Measurements from ENCODE around the gene TNNT2. TPM values are rescaled to one million over a fixed set of nuclear protein-coding genes. Genes with fewer than 3 reads are reported as not detected.
A peak's percentile ranks its signal among the peaks of the same experiment; 100 is the strongest.

Gene TNNT2
- total RNA-seq, 2 donors from 2014 or later = 2.4 to 4.2 TPM

DNA sequence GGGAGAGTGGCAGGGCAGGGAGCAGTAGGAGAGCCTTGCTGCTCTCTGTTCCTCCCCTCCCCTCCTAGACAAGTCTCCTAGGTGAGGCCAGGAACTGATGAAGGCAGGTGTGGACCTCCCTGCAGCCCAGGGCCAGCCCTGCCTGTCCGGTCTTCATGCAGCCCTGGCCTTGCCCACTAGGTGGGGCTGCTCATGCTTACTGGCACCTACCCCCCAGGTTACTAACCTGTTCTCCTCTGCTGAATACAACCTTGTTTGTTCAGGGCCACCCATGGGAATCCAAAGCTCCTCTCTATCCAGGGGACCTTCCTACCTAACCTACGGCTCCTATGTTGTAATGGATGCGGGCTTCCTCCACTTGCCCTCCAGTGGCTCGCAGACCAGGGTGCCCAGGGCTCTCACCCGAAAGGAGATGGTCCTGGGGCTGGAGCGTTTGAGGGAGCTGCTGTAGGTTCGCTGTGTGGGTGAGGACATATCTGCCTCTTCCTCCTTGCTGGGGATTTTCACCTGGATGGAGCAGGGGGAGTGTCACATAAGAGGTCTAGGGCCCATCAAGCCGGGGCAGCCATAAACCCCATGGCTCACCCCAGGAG is 7.9 kb upstream of the TNNT2 start:
- H3K27me3 ChIP-seq = no peaks in the 10 kb centered on the region
- H3K9ac ChIP-seq (ENCODE audit: low read depth in 2 of 2, low read length in 2 of 2) = no peak overlapping the region
- no peaks in the 10 kb centered on the region for H3K9me3 ChIP-seq
- DNase-seq = peak; percentile 74
- intact Hi-C loops (cut with DNase I) = no loop called here
- no peaks in the 10 kb centered on the region for H3K4me1 ChIP-seq
- H3K4me3 ChIP-seq = no peak overlapping the region
- no peaks in the 10 kb centered on the region for H3K36me3 ChIP-seq
- no peak overlapping the region for H3K27ac ChIP-seq
- TF ChIP-seq, protein P1, sequence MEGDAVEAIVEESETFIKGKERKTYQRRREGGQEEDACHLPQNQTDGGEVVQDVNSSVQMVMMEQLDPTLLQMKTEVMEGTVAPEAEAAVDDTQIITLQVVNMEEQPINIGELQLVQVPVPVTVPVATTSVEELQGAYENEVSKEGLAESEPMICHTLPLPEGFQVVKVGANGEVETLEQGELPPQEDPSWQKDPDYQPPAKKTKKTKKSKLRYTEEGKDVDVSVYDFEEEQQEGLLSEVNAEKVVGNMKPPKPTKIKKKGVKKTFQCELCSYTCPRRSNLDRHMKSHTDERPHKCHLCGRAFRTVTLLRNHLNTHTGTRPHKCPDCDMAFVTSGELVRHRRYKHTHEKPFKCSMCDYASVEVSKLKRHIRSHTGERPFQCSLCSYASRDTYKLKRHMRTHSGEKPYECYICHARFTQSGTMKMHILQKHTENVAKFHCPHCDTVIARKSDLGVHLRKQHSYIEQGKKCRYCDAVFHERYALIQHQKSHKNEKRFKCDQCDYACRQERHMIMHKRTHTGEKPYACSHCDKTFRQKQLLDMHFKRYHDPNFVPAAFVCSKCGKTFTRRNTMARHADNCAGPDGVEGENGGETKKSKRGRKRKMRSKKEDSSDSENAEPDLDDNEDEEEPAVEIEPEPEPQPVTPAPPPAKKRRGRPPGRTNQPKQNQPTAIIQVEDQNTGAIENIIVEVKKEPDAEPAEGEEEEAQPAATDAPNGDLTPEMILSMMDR (IDR thresholded peaks at IDR 0.05) = peak; percentile 86

DNA sequence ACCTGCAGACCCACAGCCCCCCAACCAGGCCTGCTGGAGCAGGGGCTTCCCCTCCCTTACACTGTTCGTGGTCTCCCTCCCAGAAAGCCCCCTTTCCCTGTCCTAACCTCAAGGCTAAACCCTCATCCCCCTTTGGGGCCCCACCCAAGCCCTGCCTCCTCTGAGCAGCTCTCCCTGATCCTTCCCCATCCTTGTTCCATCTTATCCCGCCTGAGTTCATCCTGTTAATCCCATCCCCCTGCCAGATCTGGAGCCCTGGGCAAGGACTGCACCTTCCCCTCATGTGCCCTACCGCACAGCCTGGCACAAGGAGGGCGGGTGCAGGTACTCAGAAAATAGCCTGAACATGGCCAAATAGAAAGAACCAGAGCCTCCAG is 6.9 kb upstream of the TNNT2 start:
- no peaks in the 10 kb centered on the region for H3K9me3 ChIP-seq
- no peak for DNase-seq
- TF ChIP-seq, protein P1 (IDR thresholded peaks at IDR 0.05) = no peak
- no peak overlapping the region for H3K4me3 ChIP-seq
- no peak overlapping the region for H3K27ac ChIP-seq
- H3K4me1 ChIP-seq = no peaks in the 10 kb centered on the region
- intact Hi-C loops (cut with DNase I) = no loop called here
- H3K9ac ChIP-seq (ENCODE audit: low read depth in 2 of 2, low read length in 2 of 2) = no peak overlapping the region
- no peaks in the 10 kb centered on the region for H3K27me3 ChIP-seq
- H3K36me3 ChIP-seq = no peaks in the 10 kb centered on the region

DNA sequence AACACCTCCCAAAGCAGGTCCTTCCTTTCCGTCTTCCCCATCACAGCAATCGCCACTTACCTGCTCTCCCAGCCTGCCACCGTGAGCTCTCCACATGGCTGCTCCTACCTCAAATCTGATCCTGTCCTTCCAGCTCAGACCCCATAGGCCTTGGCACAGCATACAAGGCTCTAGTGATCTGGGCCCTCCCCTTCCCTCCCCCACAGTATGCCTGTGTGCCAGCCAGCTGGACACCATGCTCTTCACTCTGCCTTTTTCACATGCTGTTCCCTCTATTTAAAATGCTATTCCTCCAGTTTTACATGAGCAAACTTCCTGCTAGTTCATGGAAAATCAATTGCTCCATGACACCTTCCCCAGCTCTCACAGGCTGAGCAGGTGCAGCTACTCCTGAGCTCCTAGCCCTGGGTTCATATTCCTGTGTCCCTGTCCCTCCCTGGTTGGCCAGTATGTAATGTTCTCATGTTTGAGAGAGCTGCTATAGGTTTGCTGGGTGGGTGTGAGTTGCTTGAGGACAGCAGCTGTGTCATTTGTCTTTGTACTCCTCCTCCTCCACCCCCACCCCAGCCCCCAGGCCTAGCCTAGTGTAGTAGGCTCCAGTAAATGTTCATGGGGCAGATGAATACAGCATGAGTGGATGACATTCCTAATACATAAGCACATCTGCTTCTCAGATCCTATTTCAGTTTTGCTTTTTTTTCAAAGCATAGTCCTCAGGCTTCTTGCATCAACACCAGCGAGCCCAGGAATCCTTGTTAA is 6.3 kb upstream of the TNNT2 start:
- no peak for DNase-seq
- TF ChIP-seq, protein P1 (IDR thresholded peaks at IDR 0.05) = no peak
- intact Hi-C loops (cut with DNase I) = no loop called here
- Histone ChIP-seq H3K36me3 (no peaks in the 10 kb centered on the region), H3K27me3 (no peaks in the 10 kb centered on the region), H3K9ac (ENCODE audit: low read depth in 2 of 2, low read length in 2 of 2) (no peak overlapping the region), H3K27ac (no peak overlapping the region), H3K4me1 (no peaks in the 10 kb centered on the region), H3K4me3 (no peak overlapping the region), H3K9me3 (no peaks in the 10 kb centered on the region)

DNA sequence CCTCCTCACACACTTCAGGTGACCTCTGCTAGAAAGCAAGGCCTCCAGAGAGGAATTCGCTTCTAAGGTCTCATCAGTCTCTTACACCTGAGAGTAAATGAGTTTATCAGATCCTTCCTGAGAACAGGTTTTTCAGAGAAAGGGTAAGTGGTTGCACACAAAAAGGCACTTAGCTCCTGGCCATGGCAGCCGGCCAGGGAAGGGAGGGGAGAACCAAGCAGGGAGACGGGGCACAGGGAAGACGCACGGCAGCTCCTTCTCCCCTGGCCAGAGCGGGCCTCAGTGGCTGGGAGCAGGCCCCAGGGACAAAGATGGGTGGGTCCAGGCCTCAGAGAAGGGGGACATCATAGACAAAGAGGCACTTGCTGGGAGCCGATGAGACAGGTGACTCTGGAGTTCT is 3.6 kb upstream of the TNNT2 start:
- Histone ChIP-seq H3K4me3 (no peak overlapping the region), H3K27me3 (no peaks in the 10 kb centered on the region), H3K36me3 (no peaks in the 10 kb centered on the region), H3K9ac (ENCODE audit: low read depth in 2 of 2, low read length in 2 of 2) (no peak overlapping the region), H3K27ac (no peak overlapping the region), H3K4me1 (no peaks in the 10 kb centered on the region), H3K9me3 (no peaks in the 10 kb centered on the region)
- TF ChIP-seq, protein P1 (IDR thresholded peaks at IDR 0.05) = no peak
- intact Hi-C loops (cut with DNase I) = no loop called here
- no peak for DNase-seq

DNA sequence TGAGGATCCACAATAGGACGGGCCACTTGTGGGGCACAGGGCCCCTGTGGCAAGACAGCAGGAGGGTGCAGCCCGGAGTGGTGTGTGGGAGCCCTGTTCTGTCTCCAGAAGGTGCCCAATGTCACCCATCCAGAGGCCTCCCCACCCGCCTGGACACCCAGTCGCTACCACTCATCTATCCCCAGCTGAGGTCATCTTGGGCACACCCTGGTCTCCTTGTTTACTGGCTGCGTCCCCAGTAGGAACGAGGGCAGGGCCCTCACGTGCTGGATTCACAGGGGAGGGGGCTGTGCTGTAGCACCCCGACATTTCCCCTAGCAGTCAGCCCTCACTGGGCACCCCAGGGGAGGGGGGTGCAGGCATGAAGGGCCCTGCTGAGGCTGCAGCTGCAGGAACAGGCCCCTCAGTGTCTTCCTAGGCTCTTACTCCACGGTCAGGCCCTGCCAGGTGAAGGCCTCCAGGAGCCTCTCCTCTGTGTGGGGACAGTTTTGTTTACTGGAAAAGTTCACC is 2.3 kb upstream of the TNNT2 start:
- H3K36me3 ChIP-seq = no peaks in the 10 kb centered on the region
- peak; percentile 33 for DNase-seq

More for the DNA sequence above, 2.3 kb upstream of the TNNT2 start:
- Histone ChIP-seq H3K9me3 (no peaks in the 10 kb centered on the region), H3K4me3 (no peak overlapping the region), H3K4me1 (no peaks in the 10 kb centered on the region), H3K27me3 (peaks cover 3% of the 10 kb centered on the region), H3K9ac (ENCODE audit: low read depth in 2 of 2, low read length in 2 of 2) (no peak overlapping the region), H3K27ac (no peak overlapping the region)
- intact Hi-C loops (cut with DNase I) = loop anchor here (5.0 kb wide), 1 partner anchor 38 kb away; no protein-coding TSS in a partner anchor
- TF ChIP-seq, protein P1 (IDR thresholded peaks at IDR 0.05) = no peak
